ENCODE data around the gene DZIP1L.

DZIP1L gene

GRCh38 chr3:138036572-138036971 is 78.8 kb downstream of the DZIP1L start:
- DNase-seq, result no peak

GRCh38 chr3:138034918-138035317 is 80.5 kb downstream of the DZIP1L start:
- DNase-seq, result no peak

GRCh38 chr3:138033202-138033691 is 82.2 kb downstream of the DZIP1L start:
- DNase-seq, result no peak

GRCh38 chr3:138032567-138032966 is 82.8 kb downstream of the DZIP1L start:
- DNase-seq, result no peak

- no peak for DNase-seq
Observed at GRCh38 chr3:138031536-138031935, 83.9 kb downstream of the DZIP1L start.

- DNase-seq, result no peak
Observed at GRCh38 chr3:138030734-138031280, 84.6 kb downstream of the DZIP1L start.

- no peak for DNase-seq
Observed at GRCh38 chr3:138027821-138028220, 87.6 kb downstream of the DZIP1L start.

GRCh38 chr3:138025553-138025952 is 89.9 kb downstream of the DZIP1L start:
- no peak for DNase-seq

- DNase-seq, result no peak
Observed at GRCh38 chr3:138023754-138024153, 91.7 kb downstream of the DZIP1L start.

GRCh38 chr3:138019281-138020069 is 95.9 kb downstream of the DZIP1L start:
- DNase-seq, result peak in 1 of 56 donors; percentile 0

GRCh38 chr3:138016065-138016464 is 99.3 kb downstream of the DZIP1L start:
- DNase-seq, result no peak

- no peak for DNase-seq
Observed at GRCh38 chr3:138012526-138012925, 102.9 kb downstream of the DZIP1L start.
